ENCODE data around the gene B3GNT7. TPM values are rescaled to one million over a fixed set of nuclear protein-coding genes. Genes with fewer than 3 reads are reported as not detected.

B3GNT7 gene
- total RNA-seq, 2 donors from 2014 or later = 0.07 to 0.43 TPM

DNA sequence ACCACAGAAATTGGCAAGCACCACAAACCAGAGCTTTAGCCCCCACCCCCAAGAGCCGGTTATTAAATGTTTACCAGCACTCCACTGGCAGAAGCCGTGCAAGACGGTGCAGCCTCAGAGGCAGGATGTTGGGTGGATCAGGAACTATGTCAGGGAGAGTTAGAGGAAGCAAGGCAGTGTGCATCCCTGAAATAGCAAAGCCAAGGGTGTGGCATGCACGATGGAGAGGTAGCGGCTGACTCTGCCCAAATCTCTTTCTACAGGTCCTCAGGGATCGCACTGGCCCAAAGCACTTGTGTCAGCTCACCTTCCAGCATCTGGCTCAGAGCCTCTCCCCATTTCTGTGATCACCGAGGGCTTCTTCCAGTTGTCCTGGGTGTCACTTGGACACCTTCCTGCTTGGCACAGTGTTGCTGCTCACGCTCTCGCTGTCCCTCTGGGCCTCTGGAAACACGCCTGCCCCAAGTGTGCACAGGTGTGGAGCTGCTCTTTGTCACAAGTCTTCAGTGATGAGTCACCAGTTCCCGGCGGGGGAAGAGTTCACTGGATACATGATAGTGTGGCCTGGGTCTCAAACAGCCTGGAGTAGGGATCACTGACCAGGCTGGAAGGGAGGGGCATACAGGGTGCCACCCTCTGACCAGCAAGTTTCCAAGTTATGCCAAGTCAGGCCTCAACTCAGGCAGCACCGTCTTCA is 17.3 kb upstream of the B3GNT7 start:
- H3K9me3 Mint-ChIP-seq = no peaks in the 10 kb centered on the region
- no peak for ATAC-seq
- no peaks in the 10 kb centered on the region for H3K36me3 Mint-ChIP-seq
- no peak for DNase-seq (ENCODE audit: low spot score in 2 of 2)
- H3K27ac Mint-ChIP-seq = peak overlapping the region in 1 of 2 donors; percentile 74

DNA sequence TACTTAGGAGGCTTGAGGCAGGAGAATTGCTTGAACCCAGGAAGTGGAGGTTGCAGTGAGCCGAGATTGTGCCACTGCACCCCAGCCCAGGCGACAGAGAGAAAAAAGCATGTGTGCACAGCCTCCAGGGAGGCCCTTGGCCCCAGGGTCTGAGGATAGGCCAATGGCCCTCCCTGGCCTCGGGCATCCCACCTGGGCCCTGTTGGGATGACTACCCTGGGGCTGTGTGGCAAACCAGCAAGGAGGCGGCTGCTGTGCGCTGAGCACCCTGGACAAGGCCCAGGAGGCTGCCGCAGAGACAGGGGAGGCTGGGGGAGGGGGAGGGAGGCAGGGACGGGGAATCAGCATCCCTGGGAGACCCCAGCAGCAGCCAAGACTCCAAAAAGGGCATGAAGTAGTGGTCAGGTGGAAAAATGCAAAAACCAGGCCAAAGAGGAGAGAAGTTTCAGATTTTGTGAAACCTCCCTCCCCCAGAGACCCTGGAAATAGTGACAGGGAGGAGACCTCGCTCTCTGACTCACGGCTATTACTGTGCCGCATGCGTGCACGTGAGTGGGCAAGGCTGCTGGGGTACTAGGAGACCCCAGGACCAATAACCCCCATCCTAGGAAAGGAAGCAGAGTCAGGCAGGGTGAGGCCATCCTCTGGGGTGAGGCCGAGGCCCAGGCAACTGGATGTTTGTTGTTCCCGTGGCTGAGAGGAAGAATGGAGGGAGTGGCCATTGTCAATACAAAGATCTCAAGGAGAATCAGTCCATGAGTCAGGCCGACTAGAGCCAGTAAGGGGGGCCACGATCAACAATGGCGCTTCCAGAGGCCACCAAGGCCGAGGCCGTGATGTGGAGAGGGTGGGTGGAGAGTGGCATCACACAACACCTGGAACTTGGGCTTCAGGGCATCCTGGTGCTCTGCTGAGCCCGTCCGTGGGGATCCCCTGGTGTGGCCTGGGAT is 16.0 kb upstream of the B3GNT7 start:
- Mint-ChIP-seq H3K9me3 (no peaks in the 10 kb centered on the region), H3K36me3 (no peaks in the 10 kb centered on the region), H3K27ac (no peak overlapping the region)
- no peak for ATAC-seq
- no peak for DNase-seq (ENCODE audit: low spot score in 2 of 2)

DNA sequence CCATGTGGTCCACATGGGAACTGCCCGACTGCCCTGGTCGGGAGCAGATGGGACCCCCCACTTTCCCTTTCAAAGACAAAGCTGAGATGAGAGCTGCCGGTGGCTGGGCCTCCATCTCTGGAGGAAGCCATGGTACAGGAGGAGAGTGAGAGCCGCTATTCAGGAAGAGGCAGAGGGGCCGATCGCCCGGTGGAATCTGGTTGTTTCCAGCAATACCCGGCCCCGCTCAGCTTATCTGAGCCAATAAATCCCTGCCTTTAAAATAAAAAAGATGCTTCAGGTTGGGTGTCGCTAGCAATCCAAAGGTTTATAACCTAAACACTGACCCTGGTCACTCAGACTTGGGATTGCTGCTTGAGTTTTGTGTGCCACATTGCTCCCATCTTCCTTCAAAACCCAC is 15.2 kb upstream of the B3GNT7 start:
- peaks cover 0 to 6% of the 10 kb centered on the region in 2 donors for H3K36me3 Mint-ChIP-seq
- H3K9me3 Mint-ChIP-seq = peaks cover 0 to 7% of the 10 kb centered on the region in 2 donors
- no peak for DNase-seq (ENCODE audit: low spot score in 2 of 2)
- H3K27ac Mint-ChIP-seq = no peak overlapping the region
- ATAC-seq = no peak

DNA sequence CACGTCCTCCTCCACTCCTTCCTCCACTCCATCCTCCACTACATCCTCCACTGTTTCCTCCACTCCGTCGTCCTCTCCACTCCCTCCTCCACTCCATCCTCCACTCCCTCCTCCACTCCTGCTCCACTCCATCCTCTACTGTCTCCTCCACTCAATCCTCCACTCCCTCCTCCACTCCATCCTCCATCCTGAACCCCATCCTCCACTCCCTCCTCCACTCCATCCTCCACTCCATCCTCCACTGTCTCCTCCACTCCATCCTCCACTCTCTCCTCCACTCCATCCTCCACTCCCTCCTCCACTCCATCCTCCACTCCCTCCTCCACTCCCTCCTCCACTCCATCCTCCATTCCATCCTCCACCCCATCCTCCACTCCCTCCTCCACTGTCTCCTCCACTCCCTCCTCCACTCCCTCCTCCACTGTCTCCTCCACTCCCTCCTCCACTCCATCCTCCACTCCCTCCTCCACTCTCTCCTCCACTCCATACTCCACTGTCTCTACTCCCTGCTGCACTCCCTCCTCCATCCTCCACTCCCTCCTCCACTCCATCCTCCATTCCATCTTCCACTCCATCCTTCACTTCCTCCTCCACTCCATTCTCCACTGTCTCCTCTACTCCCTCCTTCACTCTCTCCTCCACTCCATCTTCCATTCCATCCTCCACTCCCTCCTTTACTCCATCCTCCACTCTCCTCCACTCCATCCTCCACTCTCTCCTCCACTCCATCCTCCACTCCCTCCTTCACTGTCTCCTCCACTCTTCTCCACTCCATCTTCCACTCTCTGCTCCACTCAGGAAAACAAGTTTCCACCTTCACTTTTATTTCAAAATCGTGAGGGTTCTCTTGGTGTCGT is 14.3 kb upstream of the B3GNT7 start:
- DNase-seq (ENCODE audit: low spot score in 2 of 2) (no peak), ATAC-seq (no peak)
- peaks cover 0 to 6% of the 10 kb centered on the region in 2 donors for H3K36me3 Mint-ChIP-seq
- no peak overlapping the region for H3K27ac Mint-ChIP-seq
- peaks cover 0 to 12% of the 10 kb centered on the region in 2 donors for H3K9me3 Mint-ChIP-seq

DNA sequence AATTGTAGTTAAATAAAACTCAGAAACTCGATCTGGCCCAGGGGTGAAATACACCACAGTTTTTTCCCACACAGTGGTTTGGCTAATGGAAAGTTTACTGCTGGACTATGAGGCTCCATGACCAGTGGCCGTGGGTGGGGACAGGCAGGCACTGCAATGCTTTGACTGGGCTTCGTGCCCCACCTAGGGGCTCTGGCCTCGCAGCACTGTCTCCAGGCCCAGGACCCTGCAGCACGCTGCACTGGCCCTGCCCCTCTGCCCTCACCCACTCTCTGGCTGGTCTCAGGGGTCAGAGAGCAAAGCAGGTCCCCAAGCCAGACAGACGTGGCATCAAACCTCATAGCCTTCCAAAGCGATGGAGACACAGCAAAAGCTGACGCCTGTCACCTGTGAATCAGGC is 13.4 kb upstream of the B3GNT7 start:
- DNase-seq (ENCODE audit: low spot score in 2 of 2) (no peak), ATAC-seq (no peak)
- H3K27ac Mint-ChIP-seq = no peak overlapping the region
- H3K9me3 Mint-ChIP-seq = peaks cover 0 to 12% of the 10 kb centered on the region in 2 donors
- H3K36me3 Mint-ChIP-seq = peaks cover 0 to 6% of the 10 kb centered on the region in 2 donors

DNA sequence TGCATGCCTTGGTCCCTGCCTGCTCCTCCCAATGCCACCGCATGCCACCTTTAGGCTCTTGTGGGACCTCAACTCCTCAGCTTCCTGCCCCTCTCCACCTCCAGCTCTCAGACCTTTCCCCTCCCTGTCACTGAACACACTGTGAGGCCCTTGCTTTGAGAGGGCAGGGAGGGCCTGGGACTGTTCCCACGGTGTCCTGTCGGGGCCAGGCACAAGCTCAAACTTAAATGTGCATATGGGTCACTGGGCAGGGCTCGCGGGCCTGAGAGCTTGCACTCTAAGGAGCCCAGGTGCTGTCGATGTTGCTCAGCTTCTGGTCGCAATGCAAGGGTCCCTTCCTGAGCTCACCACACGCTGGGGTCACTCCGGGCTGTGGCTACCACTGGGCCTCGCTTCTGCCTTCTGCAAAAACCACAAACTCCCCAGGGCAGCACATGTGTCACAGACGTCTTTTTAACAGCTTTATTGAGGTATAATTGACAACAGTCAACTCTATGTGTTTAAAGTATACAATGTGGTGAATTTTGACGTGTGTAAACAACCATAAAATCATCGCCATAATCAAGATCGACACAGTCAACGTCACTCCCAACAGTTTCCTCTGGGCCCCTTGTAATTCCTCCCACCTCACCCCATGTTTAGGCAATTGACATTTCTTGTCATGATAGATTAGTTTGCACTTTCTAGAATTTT is 11.9 kb upstream of the B3GNT7 start:
- Mint-ChIP-seq H3K36me3 (peaks cover 0 to 6% of the 10 kb centered on the region in 2 donors), H3K9me3 (peaks cover 0 to 12% of the 10 kb centered on the region in 2 donors)

DNA sequence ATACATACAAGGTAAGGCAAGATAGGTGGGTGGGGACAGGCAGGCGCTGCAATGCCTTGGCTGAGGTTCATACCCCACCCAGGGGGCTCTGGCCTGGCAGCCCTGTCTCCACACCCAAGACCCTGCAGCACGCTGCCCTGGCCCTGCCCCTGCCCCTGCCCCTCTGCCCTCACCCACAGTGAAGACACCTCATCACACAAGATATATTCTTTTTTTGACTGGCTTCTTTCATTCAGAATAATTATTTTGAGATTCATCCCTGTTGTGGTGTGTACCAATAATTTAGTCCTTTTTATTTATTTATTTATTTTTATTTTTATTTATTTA is 11.4 kb upstream of the B3GNT7 start:
- H3K36me3 Mint-ChIP-seq = peaks cover 0 to 6% of the 10 kb centered on the region in 2 donors
- H3K9me3 Mint-ChIP-seq = peaks cover 0 to 12% of the 10 kb centered on the region in 2 donors
- no peak for ATAC-seq
- H3K27ac Mint-ChIP-seq = no peak overlapping the region
- DNase-seq (ENCODE audit: low spot score in 2 of 2) = no peak

More for the DNA sequence above, 11.9 kb upstream of the B3GNT7 start:
- ATAC-seq = no peak
- no peak overlapping the region for H3K27ac Mint-ChIP-seq
- DNase-seq (ENCODE audit: low spot score in 2 of 2) = no peak

DNA sequence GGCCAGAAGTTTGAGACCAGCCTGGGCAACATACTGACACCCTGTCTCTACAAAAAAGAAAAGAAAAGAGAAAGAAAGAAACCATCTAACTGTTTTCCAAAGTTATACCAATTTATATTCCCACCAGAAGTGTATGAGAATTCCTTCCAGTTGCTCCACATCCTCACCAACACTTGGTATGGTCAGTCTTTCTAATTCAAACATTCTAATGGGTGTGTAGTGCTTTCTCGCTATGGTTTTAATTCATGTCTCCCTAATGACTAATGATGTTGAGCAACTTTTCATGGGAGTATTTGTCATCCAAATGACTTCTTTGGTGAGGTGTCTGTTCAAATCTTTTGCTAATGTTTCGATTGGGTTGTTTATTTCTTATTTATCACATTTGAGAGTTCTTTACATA is 10.5 kb upstream of the B3GNT7 start:
- Mint-ChIP-seq H3K36me3 (peaks cover 0 to 6% of the 10 kb centered on the region in 2 donors), H3K27ac (no peak overlapping the region), H3K9me3 (peaks cover 0 to 12% of the 10 kb centered on the region in 2 donors)
- no peak for ATAC-seq
- DNase-seq (ENCODE audit: low spot score in 2 of 2) = no peak

DNA sequence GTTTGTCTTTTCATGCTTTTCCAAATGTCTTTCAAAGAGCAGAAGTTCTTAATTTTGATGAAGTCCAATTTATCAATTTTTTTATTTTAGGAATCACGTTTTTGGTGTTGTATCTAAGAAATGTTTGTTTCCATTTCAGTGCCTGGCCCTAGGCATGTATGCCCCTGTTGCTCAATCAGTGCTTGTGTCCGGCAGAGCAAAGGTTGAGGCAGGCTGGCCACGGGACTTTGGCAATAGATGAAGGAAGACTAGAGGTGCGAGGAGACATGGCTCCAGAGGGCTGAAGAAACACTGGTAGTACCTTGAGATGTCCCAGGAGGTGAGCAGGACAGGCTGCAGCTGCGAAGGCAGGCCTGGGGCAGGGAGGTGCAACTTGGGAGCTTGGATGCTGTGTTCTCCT is 10.1 kb upstream of the B3GNT7 start:
- peaks cover 0 to 12% of the 10 kb centered on the region in 2 donors for H3K9me3 Mint-ChIP-seq
- DNase-seq (ENCODE audit: low spot score in 2 of 2) (no peak), ATAC-seq (no peak)
- H3K27ac Mint-ChIP-seq = no peak overlapping the region
- peaks cover 0 to 6% of the 10 kb centered on the region in 2 donors for H3K36me3 Mint-ChIP-seq

DNA sequence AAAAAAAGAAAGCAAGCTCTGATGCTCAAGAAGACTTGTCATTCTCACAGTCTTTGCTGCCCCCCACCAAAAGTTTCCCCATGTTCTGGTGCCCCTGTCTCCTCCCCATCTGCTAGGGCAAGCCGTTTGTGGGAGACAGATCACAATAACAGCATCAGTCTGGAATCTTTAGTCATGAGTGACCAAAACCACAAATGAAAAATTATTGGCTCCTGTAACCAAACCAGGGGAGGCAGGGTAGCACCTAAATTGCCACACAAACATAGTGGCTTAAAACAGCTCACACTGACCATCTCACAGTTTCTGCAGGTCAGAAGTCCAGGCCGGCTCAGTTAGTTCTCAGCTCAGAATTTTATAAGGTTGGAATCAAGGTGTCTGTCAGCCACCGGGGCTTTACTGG is 9.1 kb upstream of the B3GNT7 start:
- peaks cover 0 to 12% of the 10 kb centered on the region in 2 donors for H3K9me3 Mint-ChIP-seq
- H3K27ac Mint-ChIP-seq = no peak overlapping the region
- H3K36me3 Mint-ChIP-seq = peaks cover 0 to 6% of the 10 kb centered on the region in 2 donors
- DNase-seq (ENCODE audit: low spot score in 2 of 2) = no peak
- peak in 1 of 2 donors; percentile 16 for ATAC-seq

DNA sequence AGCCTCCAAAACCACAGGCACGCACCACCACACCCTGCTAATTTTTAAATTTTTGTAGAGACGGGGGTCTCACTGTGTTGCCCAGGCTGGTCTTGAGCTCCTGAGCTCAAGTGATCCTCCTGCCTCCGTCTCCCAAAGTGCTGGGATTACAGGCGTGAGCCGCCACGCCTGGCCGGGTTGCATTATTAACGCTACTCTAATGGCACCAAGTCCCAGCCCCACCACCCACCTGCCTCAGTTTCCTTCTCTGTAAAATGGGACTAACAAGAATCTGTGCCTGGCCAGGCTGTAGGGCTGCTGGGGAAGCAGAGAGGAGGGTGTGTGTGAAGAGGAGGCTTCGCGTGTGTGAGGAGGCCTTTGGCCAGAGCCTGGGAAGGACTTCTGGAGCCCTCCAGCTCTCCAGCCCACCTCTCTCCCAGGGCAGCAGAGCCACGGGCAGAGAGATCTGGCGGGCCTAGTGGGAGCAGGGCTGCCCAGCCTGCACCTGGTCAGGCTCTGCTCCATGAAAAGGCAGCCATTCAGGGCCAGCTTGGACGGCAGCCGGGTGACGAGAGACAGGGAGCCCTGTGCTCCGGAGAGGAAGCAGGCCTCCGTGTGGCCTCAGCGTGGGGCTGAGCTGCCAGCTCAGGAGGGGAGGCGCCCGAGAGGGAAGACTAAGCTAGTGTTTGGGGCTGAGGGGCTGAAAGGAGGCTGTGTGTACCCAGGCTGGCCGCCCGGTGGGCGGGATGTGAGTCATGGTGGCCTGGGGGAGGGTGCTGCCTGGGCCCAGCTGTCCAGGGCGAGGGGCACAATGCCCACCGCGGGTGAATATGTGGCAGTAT is 7.4 kb upstream of the B3GNT7 start:
- DNase-seq (ENCODE audit: low spot score in 2 of 2) (no peak), ATAC-seq (no peak)
- H3K9me3 Mint-ChIP-seq = peaks cover 0 to 12% of the 10 kb centered on the region in 2 donors
- H3K36me3 Mint-ChIP-seq = peaks cover 0 to 6% of the 10 kb centered on the region in 2 donors
- H3K27ac Mint-ChIP-seq = peak overlapping the region in 1 of 2 donors; percentile 48

DNA sequence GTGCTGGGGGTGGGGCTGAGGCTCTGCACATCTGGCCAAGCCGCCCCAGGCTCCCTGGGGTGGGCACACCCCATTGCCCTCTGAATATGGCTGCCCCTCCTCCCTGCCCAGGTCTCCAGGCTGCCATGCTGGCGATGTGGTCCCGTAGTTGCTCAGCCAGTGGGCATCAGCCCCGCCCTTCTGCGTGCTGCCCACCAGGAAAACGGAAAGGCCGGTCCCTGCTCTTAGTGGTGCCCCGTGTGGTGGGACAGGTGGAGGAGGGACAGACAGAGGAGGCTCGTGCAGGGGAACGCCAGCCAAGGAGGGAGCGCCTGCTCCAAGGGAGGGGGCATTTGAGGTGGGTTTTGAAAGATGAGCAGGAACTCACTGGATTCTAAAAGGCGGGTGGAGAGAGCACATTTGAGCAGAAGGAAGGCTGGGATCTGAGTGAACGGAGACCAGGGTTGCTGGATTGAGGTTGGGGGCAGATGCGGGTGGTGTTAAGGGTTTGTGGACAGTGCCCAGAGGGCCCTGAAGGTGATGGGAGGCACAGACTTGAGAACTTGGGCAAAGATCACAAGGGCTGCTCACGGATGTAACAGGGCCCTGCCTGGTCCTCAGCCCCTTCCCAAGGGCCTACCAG is 6.7 kb upstream of the B3GNT7 start:
- no peak for DNase-seq (ENCODE audit: low spot score in 2 of 2)
- ATAC-seq = no peak
- Mint-ChIP-seq H3K9me3 (peaks cover 0 to 12% of the 10 kb centered on the region in 2 donors), H3K27ac (no peak overlapping the region), H3K36me3 (peaks cover 0 to 6% of the 10 kb centered on the region in 2 donors)

DNA sequence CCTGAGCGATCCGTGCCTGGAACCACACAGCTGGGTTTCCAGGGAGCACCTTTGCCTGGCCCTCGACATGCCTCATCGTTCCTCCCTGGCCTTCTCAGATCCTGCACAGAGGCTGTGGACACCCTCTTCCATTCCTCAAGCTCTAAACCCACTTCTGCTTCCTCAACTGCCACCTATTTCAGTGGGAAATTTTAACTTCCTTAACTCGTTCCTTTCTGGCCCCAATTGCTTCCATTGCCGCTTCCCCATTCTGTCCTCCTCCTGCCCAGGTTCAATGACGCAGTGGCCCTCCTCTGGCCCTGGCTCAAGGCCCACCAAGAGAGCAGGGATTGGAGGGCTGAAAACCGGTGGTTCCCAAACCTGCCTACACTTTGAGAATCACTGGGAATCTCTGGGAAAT is 4.8 kb upstream of the B3GNT7 start:
- DNase-seq (ENCODE audit: low spot score in 2 of 2) = no peak
- ATAC-seq = no peak
- Mint-ChIP-seq H3K9me3 (peaks cover 0 to 4% of the 10 kb centered on the region in 2 donors), H3K27ac (no peak overlapping the region), H3K36me3 (no peaks in the 10 kb centered on the region)

DNA sequence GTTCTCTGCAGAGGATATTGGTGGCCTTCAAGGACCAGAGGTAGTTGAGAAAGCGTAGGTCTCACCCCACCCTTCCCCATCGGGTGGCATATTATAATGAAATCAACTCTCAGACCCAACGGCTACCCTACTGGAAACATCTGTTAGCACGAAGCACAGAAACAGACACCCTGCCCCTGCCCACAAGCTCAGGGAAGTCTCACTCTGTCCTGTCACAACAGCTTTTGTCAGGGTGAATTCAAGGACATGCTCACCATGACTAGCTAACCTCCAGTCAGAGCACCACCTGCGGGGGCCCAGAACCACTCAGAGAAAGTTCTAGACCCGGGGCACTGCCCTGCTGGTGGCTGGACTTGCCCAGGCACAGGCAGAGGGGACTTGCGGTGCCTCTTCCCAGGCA is 3.5 kb upstream of the B3GNT7 start:
- no peak for DNase-seq (ENCODE audit: low spot score in 2 of 2)
- Mint-ChIP-seq H3K36me3 (no peaks in the 10 kb centered on the region), H3K9me3 (no peaks in the 10 kb centered on the region), H3K27ac (peak overlapping the region in 1 of 2 donors; percentile 55)
- no peak for ATAC-seq
